ENCODE measurements around the gene BHLHE23.
"Not testable (repeated sequence)": the region's sequence is repeated elsewhere in the genome, so short reads cannot be mapped to it uniquely, and the experiment has no call there.

BHLHE23 gene

DNA sequence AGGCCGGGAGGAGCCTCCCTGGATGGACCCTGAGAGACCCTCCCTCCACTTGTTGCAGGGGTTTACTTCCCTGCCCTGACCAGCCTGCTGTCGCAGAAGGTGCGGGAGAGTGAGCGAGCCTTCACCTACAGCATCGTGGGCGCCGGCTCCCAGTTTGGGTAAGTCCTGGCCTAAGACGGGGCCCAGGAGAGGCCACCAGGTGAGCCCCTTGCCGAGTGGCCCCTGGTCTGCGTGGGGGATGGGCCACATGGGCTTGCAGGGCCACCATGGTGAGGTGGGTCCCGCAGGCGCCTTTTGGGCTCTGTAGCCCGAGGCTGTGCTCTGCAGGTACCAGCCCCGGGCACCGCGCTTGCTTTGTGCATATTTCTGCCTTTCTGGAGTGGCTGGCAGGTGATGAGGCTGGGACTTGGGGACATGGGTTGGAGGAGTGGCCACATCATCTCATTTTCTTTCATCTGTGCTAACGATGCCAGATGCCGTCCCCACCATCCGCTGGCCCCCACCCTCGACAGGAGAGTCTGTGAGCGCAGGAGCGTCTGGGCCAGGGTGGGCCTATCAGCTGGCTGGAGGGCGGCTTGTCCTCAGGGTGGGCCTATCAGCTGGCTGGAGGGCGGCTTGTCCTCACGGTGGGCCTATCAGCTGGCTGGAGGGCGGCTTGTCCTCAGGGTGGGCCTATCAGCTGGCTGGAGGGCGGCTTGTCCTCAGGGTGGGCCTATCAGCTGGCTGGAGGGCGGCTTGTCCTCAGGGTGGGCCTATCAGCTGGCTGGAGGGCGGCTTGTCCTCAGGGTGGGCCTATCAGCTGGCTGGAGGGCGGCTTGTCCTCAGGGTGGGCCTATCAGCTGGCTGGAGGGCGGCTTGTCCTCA lies 46.1 kb downstream of the BHLHE23 start:
- not testable (repeated sequence) for DNase-seq (ENCODE audit: low read depth)

DNA sequence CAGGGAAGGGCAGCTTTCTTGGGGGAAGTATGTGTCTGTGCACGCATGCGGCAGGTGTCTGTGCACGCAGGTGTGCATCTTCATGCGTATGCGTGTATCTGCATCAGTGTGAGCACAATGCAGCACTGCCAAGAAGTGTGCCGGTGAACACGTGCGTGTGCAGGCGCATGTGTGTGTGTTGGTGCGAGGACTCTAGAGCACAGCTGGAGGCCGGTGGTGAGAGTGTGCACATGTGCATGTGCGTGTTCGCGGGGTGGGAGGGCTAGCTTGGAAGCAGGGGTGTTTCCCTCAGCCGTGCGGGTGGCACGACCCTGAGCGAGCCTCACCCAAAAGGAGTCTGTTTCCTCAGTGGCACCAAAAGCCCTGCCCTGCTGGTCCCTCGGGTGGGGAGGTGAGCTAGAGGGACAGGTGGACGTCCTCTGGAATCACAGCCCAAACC lies 46.7 kb downstream of the BHLHE23 start:
- no peak for DNase-seq (ENCODE audit: low read depth)

DNA sequence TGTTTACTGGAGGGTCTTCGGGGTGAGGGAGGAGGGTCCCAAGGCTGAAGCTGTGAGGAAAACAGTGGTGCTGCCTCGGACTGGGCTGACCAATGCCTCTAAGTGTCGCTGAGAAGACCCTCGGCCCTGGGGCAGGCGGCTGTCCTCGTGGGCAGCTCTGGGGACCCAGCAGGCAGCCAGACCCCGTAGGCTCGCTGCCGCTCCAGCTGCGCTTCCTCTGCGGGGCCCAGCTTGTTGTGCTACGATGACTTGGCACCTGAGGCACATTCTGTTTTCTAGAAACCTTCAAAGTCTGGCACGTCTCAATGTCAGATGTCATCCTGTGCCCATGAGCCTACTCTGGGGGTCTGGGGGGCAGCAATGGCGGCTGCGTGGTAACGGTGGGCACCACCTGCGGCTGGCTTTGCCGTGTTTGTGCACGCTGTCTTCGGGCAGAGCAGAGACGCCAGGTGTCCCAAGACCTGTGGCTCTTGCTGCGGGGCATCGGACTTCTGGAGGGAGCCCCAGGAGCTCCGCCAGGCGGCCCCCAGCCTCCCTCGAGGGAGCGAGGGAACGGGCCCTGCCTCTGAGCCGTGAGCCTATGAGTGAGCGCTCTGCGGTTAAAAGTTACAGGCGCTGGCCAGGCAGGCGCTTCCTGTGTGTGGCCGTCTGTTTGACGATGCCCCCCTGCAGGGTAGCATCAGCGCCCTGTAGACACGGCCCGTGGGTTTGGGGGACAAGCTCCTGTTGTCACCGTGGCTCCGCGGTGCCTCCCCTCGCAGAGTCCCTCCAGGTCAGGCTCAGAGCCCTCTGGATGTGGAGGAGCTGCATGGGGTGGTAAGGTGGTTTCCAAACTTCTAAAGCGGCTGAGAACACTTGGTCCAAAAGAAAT lies 47.4 kb downstream of the BHLHE23 start:
- no peak for DNase-seq (ENCODE audit: low read depth)

DNA sequence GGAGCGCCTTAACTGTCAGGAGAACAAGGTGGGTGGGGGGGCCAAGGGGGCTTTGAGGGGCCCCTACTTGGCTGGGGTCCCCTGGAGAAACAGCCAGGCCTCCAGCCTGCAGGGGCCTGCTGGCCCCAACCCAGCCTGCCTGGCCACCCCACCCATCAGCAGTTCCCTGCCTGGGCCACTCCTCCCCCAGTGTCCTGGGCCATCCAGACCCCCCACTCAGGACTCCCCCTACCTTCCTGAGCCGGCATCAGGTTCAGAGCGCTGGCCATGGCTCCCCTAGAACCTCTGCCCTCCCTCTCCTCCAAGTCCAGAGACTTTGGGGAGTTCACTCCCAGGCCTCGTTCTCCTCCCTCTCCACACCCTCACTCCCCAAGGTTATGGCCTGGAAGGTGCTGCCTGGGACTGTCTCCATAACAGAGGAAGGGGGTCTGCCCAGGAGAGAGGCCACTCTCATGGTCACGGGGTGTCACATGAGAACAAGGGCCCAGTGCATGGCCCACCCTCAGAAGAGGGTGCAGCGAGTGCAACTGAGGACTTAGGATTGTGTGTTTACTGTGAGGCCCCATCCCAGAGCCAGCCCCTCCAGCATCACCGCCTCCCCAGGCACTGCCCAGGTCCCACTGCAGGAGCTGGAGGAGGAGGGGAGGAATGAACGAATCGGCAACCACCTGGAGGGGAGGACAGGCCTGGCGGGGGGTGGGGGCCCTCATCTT lies 48.2 kb downstream of the BHLHE23 start:
- DNase-seq (ENCODE audit: low read depth) = no peak

DNA sequence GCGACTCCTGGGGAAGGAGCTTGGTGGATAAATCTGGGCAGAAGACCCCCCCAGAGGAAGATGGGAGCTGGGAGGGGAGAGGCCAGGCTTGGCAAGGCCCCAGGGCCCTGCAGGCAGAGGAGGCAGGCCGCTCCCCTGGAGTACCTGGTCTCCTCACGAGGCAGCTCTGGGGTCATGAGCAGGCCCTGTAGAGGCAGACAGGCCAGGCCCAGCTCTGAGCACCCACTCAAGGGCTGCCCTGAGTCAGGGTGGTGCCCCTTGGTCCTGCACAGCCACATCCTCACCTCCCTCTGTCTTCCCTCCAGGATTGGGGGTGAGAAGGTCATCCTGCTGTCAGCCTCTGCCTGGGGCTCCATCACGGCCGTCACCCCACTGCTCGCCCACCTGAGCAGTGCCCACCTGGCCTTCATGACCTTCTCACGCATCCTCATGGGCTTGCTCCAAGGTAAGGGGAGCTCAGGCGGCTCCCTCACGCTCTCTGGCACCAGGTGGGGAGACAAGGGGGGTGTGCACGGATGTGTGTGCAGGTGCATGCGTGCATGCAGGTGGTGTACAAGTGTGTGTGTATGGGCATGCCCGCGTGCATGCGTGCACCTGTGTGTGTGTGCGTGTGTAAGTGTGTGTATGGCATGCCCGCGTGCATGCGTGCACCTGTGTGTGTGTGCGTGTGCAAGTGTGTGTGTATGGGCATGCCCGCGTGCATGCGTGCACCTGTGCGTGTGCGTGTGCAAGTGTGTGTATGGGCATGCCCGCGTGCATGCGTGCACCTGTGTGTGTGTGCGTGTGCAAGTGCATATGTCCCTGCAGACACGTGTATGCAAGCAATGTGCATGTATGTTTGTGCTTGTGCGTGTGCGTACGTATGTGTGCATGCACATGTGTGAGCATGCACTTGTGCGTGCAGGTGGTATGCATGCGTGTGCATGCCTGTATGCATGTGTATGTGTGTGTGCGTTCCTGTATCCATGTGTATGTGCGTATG lies 49.3 kb downstream of the BHLHE23 start:
- no peak for DNase-seq (ENCODE audit: low read depth)

DNA sequence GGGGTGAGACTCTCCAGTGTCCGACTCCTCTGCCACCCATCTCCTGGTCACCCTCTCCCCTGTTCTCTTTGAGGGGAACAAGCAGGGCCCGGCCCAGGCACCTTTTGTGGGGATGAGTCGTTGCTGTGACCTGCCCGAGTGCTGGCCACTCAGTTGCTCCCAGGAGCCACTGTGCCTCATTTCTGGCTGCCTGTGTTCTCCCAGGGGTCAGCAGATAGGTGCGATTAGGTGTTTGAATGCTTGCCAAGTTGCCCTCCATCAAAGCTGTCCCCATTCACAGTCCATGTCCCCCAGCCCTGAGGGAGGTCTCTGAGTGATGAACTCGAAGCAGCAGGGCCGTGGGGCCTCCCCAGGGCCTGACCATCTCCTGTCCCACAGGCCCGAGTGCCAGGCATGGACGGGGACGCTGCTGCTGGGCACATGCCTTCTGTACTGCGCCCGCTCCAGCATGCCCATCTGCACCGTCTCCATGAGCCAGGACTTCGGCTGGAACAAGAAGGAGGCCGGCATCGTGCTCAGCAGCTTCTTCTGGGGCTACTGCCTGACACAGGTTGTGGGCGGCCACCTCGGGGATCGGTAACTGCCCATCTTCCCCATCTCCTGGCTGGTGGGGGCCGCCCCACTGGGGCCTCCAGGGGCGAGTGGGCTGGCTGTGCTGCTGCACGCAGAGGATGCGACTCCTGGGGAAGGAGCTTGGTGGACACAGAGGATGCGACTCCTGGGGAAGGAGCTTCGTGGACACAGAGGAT lies 50.2 kb downstream of the BHLHE23 start:
- DNase-seq (ENCODE audit: low read depth) = no peak

Measured in fibroblast of gingiva (primary cell).